GM19397 (cell line): Measurements from ENCODE around the gene LSMEM2.
A peak's percentile ranks its signal among the peaks of the same experiment; 100 is the strongest.
"Not testable (repeated sequence)": the region's sequence is repeated elsewhere in the genome, so short reads cannot be mapped to it uniquely, and the experiment has no call there.

Experiments
- ATAC-seq: cut with Tn5 transposase; IDR thresholded peaks from one replicate; pipeline ENCODE4 v1.9.1; 2021; ENCODE audit warnings: mild to moderate bottlenecking, moderate library complexity; ENCODE audit not compliant: unreplicated experiment

Gene LSMEM2

GRCh38 chr3:50245831-50246516 lies 32.9 kb upstream of the LSMEM2 start:
- peak; percentile 65 for ATAC-seq

- peak; percentile 45 for ATAC-seq
Measured at GRCh38 chr3:50246517-50246954, 32.4 kb upstream of the LSMEM2 start.

GRCh38 chr3:50248387-50248786 lies 30.5 kb upstream of the LSMEM2 start:
- ATAC-seq = no peak

GRCh38 chr3:50249457-50249856 lies 29.4 kb upstream of the LSMEM2 start:
- no peak for ATAC-seq

- no peak for ATAC-seq
Measured at GRCh38 chr3:50250514-50250913, 28.4 kb upstream of the LSMEM2 start.

GRCh38 chr3:50251220-50251619 lies 27.7 kb upstream of the LSMEM2 start:
- no peak for ATAC-seq

GRCh38 chr3:50254577-50255250 lies 24.2 kb upstream of the LSMEM2 start:
- no peak for ATAC-seq

- no peak for ATAC-seq
Measured at GRCh38 chr3:50255251-50255615, 23.7 kb upstream of the LSMEM2 start.

GRCh38 chr3:50256978-50257890 lies 21.7 kb upstream of the LSMEM2 start:
- no peak for ATAC-seq

- no peak for ATAC-seq
Measured at GRCh38 chr3:50258029-50258680, 20.7 kb upstream of the LSMEM2 start.

- ATAC-seq = no peak
Measured at GRCh38 chr3:50258979-50259378, 19.9 kb upstream of the LSMEM2 start.

GRCh38 chr3:50259432-50260026 lies 19.4 kb upstream of the LSMEM2 start:
- peak; percentile 12 for ATAC-seq

GRCh38 chr3:50260027-50260941 lies 18.6 kb upstream of the LSMEM2 start:
- ATAC-seq = peak; percentile 78

GRCh38 chr3:50260942-50261441 lies 17.9 kb upstream of the LSMEM2 start:
- ATAC-seq = no peak

- no peak for ATAC-seq
Measured at GRCh38 chr3:50261505-50261904, 17.4 kb upstream of the LSMEM2 start.

GRCh38 chr3:50262200-50262599 lies 16.7 kb upstream of the LSMEM2 start:
- not testable (repeated sequence) for ATAC-seq

- ATAC-seq = no peak
Measured at GRCh38 chr3:50262778-50263177, 16.1 kb upstream of the LSMEM2 start.

- ATAC-seq = no peak
Measured at GRCh38 chr3:50263478-50264382, 15.2 kb upstream of the LSMEM2 start.
